ENCODE data around the gene KDM4B. TPM values are rescaled to one million over a fixed set of nuclear protein-coding genes. Genes with fewer than 3 reads are reported as not detected.

KDM4B gene
- total and polyA plus RNA-seq, 10 of the 15 experiments (the other 5 are each of a cell fraction or from before 2014, with no cell fraction given), result 0.47 to 49.6 (median 16.2) TPM

DNA sequence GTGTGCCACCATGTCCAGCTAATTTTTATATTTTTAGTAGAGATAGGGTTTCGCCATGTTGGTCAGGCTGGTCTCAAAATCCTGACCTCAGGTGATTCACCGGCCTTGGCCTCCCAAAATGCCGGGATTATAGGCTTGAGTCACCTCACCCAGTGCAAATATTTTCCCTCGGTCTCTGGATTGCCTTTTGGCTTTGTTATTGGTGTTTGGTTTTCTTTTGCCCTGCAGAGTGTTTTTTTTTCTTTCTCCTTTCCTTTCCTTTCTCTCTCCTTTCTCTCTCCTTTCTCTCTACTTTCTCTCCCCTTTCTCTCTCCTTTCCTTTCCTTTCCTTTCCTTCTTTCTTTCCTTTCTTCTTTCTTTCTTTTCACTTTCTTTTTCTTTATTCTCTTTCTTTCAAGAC, 33.2 kb downstream of the KDM4B start:
- H4K20me1 ChIP-seq (ENCODE audit: control insufficient read depth, insufficient read depth), result no peaks in the 10 kb centered on the region
- no peak overlapping the region for H3K4me2 ChIP-seq (ENCODE audit: control insufficient read depth, insufficient read depth)
- in situ Hi-C loops (cut with MboI), result no loop called here

More for the DNA sequence above, 33.2 kb downstream of the KDM4B start:
- FAIRE-seq, result no peak
- Histone ChIP-seq H3K9me3 (replicated peaks; ENCODE audit: control insufficient read depth, insufficient read depth, low read length) (no peaks in the 10 kb centered on the region; the same call in 2 of the 3 replicates), H3K36me3 (ENCODE audit: control insufficient read depth in 2 of 2, insufficient read depth in 2 of 2, low read length in 1 of 2) (peaks cover 4 to 9% of the 10 kb centered on the region in 2 experiments; a peak in 3 of 4 replicates), H3K9ac (ENCODE audit: control insufficient read depth, insufficient read depth, low read length) (no peak overlapping the region), H3K27me3 (replicated peaks in 1 of 2; ENCODE audit: control insufficient read depth in 2 of 2, insufficient read depth in 2 of 2, low read length in 1 of 2) (no peaks in the 10 kb centered on the region), H3K4me1 (ENCODE audit: control insufficient read depth, insufficient read depth, low read length) (no peaks in the 10 kb centered on the region), H3K79me2 (ENCODE audit: control insufficient read depth, insufficient read depth, low read length) (peaks cover 29% of the 10 kb centered on the region), H3K4me3 (no peak overlapping the region), H3K27ac (ENCODE audit: control insufficient read depth, insufficient read depth) (no peak overlapping the region), H2AFZ (ENCODE audit: control insufficient read depth, low read depth, low read length) (no peak overlapping the region)
- DNase-seq (ENCODE audit: low read depth, low spot score), result no peak
- ChIA-PET POLR2A (no interaction called here), SMC1A (ENCODE audit: uncharacterized antibody, unreplicated experiment) (interaction anchor here (1.2 to 1.9 kb wide), 2 partner anchors 25 to 29 kb away, joined by 4 to 9 read pairs; no protein-coding TSS in a partner anchor), RAD21 (ENCODE audit: unreplicated experiment) (interaction anchor here (0.8 to 1.2 kb wide), 2 partner anchors 29 to 132 kb away, joined by 3 to 5 read pairs; no protein-coding TSS in a partner anchor), CTCF (interaction anchor here (0.8 to 1.9 kb wide), 6 partner anchors 9 to 44 kb away, joined by 3 to 20 read pairs (median 5); no protein-coding TSS in a partner anchor)
- intact Hi-C loops (cut with micrococcal nuclease; ENCODE audit: unreplicated experiment), result no loop called here
- no TSS peak for BruUV-seq (replicated peaks)
- ATAC-seq, result no peak
- no peak for TF ChIP-seq RUNX3 (IDR thresholded peaks at IDR 0.05; ENCODE audit: low read length)
- no peak for TF ChIP-seq IRF4 (IDR thresholded peaks at IDR 0.05; ENCODE audit: low read depth, low read length)
- TF ChIP-seq, protein P1, sequence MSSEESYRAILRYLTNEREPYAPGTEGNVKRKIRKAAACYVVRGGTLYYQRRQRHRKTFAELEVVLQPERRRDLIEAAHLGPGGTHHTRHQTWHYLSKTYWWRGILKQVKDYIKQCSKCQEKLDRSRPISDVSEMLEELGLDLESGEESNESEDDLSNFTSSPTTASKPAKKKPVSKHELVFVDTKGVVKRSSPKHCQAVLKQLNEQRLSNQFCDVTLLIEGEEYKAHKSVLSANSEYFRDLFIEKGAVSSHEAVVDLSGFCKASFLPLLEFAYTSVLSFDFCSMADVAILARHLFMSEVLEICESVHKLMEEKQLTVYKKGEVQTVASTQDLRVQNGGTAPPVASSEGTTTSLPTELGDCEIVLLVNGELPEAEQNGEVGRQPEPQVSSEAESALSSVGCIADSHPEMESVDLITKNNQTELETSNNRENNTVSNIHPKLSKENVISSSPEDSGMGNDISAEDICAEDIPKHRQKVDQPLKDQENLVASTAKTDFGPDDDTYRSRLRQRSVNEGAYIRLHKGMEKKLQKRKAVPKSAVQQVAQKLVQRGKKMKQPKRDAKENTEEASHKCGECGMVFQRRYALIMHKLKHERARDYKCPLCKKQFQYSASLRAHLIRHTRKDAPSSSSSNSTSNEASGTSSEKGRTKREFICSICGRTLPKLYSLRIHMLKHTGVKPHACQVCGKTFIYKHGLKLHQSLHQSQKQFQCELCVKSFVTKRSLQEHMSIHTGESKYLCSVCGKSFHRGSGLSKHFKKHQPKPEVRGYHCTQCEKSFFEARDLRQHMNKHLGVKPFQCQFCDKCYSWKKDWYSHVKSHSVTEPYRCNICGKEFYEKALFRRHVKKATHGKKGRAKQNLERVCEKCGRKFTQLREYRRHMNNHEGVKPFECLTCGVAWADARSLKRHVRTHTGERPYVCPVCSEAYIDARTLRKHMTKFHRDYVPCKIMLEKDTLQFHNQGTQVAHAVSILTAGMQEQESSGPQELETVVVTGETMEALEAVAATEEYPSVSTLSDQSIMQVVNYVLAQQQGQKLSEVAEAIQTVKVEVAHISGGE (CRISPR knock-in tag; IDR thresholded peaks at IDR 0.05), result no peak
- no peak for TF ChIP-seq KDM1A (IDR thresholded peaks at IDR 0.05; ENCODE audit: borderline replicate concordance)
- no peak for TF ChIP-seq BACH1 (IDR thresholded peaks at IDR 0.05; ENCODE audit: borderline replicate concordance)
- WGBS (ENCODE audit: insufficient coverage, insufficient replicate concordance, low lambda C conversion rate, missing lambda C conversion rate), result 93% methylated on average over 4 of the region's 4 CpGs

Measured in GM12878 (cell line).